Peyer's patch (tissue), 4 donors: ENCODE data around the gene TTYH2.

ENCODE experiments used
- POLR2A ChIP-seq, 2 donors: fragments of 450-650 bp; IDR thresholded peaks; one replicate each; pipeline ENCODE4 v1.5.1; 2017; ENCODE audit warnings: antibody characterized with exemption in 2 of 2, mild to moderate bottlenecking in 2 of 2, moderate library complexity in 2 of 2
- TF ChIP-seq, protein P1 (sequence below), 6 experiments: fragments of 450-650 bp in 4 of 6; fragments of 200-600 bp in 2 of 6; sonication (generic) in 1 of 6; IDR thresholded peaks; one replicate each; pipeline ENCODE4 v1.5.1; 2017 to 2019; ENCODE audit warnings: antibody characterized with exemption in 6 of 6, mild to moderate bottlenecking in 3 of 6, moderate library complexity in 1 of 6

GRCh38 chr17:74281799-74282198, 68.4 kb downstream of the TTYH2 start:
- TF ChIP-seq, protein P1, sequence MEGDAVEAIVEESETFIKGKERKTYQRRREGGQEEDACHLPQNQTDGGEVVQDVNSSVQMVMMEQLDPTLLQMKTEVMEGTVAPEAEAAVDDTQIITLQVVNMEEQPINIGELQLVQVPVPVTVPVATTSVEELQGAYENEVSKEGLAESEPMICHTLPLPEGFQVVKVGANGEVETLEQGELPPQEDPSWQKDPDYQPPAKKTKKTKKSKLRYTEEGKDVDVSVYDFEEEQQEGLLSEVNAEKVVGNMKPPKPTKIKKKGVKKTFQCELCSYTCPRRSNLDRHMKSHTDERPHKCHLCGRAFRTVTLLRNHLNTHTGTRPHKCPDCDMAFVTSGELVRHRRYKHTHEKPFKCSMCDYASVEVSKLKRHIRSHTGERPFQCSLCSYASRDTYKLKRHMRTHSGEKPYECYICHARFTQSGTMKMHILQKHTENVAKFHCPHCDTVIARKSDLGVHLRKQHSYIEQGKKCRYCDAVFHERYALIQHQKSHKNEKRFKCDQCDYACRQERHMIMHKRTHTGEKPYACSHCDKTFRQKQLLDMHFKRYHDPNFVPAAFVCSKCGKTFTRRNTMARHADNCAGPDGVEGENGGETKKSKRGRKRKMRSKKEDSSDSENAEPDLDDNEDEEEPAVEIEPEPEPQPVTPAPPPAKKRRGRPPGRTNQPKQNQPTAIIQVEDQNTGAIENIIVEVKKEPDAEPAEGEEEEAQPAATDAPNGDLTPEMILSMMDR (IDR thresholded peaks at IDR 0.05) = no peak
- TF ChIP-seq POLR2A (IDR thresholded peaks at IDR 0.05) = no peak
